ENCODE results near the gene C1orf87.

- TF ChIP-seq CTCF (conservative IDR thresholded peaks at IDR 0.05; ENCODE audit: low read length): no peak
- no peak for TF ChIP-seq EZH2phosphoT487 (IDR thresholded peaks at IDR 0.05; ENCODE audit: borderline replicate concordance)
Measured at GRCh38 chr1:59978026-59978425, 95.5 kb downstream of the C1orf87 start.
